NCI-H748 (cell line): Measurements from ENCODE around the gene NNAT.

ENCODE experiments used
- DNase-seq: peaks from one replicate; lab custom pipeline; 2025; ENCODE audit not compliant: unreplicated experiment; lab: John Stamatoyannopoulos, UW

The NNAT gene

GRCh38 chr20:37564388-37565133 is 43.5 kb downstream of the NNAT start:
- peak; percentile 58 for DNase-seq

- peak; percentile 47 for DNase-seq
Measured at GRCh38 chr20:37565134-37565811, 44.2 kb downstream of the NNAT start.

- no peak for DNase-seq
Measured at GRCh38 chr20:37566590-37567330, 45.7 kb downstream of the NNAT start.

- DNase-seq, result no peak
Measured at GRCh38 chr20:37567331-37567665, 46.2 kb downstream of the NNAT start.

GRCh38 chr20:37567671-37568588 is 46.9 kb downstream of the NNAT start:
- peak; percentile 41 for DNase-seq

GRCh38 chr20:37570419-37570818 is 49.4 kb downstream of the NNAT start:
- DNase-seq, result no peak

GRCh38 chr20:37571033-37571432 is 50.0 kb downstream of the NNAT start:
- DNase-seq, result no peak
